Measurements from ENCODE around the gene GPX4. TPM values are rescaled to one million over a fixed set of nuclear protein-coding genes. Genes with fewer than 3 reads are reported as not detected.

The GPX4 gene
- total RNA-seq, 1 experiment from 2014 or later: 232 TPM

DNA sequence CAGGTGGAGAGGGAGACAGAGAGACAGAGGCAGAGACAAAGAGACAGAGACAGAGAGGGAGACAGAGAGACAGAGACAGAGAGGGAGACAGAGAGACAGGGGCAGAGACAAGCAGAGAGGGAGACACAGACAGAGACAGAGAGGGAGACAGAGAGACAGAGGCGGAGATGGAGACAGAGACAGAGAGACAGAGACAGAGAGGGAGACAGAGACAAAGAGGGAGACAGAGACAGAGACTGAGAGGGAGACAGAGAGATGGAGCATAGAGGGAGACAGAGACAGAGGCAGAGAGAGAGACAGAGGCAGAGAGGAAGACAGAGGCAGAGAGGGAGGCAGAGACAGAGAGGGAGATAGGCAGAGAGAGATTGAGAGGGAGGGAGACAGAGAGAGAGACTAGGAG is 40.9 kb downstream of the GPX4 start:
- Histone ChIP-seq H3K36me3 (peaks cover 24% of the 10 kb centered on the region), H3K27ac (no peak overlapping the region)

GRCh38 chr19:1145635-1146411 is 42.0 kb downstream of the GPX4 start:
- Histone ChIP-seq H3K27ac (no peak overlapping the region), H3K27me3 (no peaks in the 10 kb centered on the region), H3K9me3 (replicated peaks) (no peaks in the 10 kb centered on the region), H3K4me1 (no peaks in the 10 kb centered on the region), H3K36me3 (peaks cover 24% of the 10 kb centered on the region), H3K4me3 (no peak overlapping the region)
- no peak for DNase-seq

More for the DNA sequence above, 40.9 kb downstream of the GPX4 start:
- DNase-seq: no peak
- Histone ChIP-seq H3K27me3 (no peaks in the 10 kb centered on the region), H3K9me3 (replicated peaks) (no peaks in the 10 kb centered on the region), H3K4me1 (no peaks in the 10 kb centered on the region), H3K4me3 (no peak overlapping the region)

GRCh38 chr19:1146412-1146699 is 42.6 kb downstream of the GPX4 start:
- no peaks in the 10 kb centered on the region for H3K4me1 ChIP-seq
- DNase-seq: no peak
- H3K4me3 ChIP-seq: no peak overlapping the region
- no peaks in the 10 kb centered on the region for H3K27me3 ChIP-seq
- H3K27ac ChIP-seq: no peak overlapping the region
- peaks cover 26% of the 10 kb centered on the region for H3K36me3 ChIP-seq
- no peaks in the 10 kb centered on the region for H3K9me3 ChIP-seq (replicated peaks)

DNA sequence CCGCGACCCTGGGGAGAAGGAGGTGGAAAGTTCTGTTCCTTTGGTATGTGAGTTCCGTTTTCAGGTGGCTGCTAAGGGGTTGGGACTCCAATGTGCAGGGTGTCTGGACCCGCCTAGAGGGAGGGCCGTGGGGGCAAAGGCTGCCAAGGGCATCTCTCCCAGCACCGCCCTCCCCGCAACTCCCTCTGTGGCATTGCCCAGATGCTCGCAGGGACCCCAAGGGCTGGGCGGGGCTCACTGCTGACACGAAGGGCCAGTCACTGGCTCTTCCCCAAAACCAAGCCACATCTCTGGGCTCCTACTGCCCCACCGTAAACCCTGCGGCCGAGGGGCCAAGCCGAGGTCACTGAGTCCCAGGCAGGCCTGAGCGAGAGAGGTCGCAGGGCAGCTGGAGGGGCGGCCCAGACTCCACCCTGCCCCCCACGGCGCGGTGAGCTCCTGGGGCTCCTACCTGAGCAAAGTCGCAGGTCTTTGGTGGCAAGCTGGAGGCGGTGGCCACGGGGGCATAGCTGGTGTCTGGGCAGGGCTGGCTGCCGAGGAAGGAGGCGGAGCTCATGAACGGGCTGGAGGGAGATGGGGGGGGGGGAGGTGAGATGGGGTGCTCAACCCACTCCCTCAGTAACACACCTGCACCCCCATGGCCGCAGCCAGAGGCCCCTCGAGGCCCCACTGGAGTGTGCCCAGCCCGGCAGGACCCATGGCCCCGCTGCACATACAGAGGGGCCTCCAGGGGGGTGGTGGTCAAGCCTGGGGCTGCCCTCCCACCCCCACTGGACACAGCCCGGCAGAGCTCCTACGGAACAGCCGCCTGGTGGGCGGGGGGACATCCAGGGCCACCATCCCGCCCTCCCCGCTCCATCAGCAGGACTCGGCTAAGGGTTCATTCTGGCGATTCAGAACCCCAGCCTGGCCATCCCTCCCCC is 43.3 kb downstream of the GPX4 start:
- no peak overlapping the region for H3K27ac ChIP-seq
- H3K9me3 ChIP-seq (replicated peaks): no peaks in the 10 kb centered on the region
- no peaks in the 10 kb centered on the region for H3K27me3 ChIP-seq
- peaks cover 33% of the 10 kb centered on the region for H3K36me3 ChIP-seq
- no peaks in the 10 kb centered on the region for H3K4me1 ChIP-seq
- no peak for DNase-seq
- no peak overlapping the region for H3K4me3 ChIP-seq

DNA sequence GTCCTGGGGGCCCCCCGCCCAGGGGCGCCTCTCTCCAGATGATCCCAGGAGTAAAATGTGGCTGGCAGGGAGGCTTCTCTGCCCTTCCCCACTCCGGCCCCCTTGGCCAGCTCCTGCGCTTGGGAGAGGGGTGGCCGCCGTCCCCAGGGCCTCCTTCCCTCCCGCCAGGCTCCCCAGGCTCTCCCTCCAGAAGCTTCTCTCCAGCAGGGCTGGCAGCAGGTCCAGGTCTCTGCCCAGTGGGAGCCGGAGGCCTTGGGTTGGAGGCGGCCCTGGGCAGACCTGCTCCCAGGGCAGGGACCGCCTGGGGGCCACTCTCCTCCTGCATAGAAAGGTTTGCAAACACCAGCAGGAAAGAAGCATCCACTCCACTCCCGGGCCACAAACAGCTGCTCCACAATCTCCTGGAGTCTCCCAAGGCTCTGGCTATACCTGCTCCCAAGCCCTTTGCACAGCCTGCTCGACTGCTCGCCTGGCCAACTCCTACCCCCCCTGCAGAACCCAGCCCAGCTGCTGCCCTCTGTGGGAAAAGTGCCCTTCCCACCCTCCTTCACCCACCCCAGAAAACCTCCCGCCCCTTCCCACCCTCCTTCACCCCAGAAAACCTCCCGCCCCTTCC is 44.2 kb downstream of the GPX4 start:
- H3K4me1 ChIP-seq: no peaks in the 10 kb centered on the region
- H3K4me3 ChIP-seq: no peak overlapping the region
- DNase-seq: no peak
- no peak overlapping the region for H3K27ac ChIP-seq
- H3K36me3 ChIP-seq: peaks cover 37% of the 10 kb centered on the region
- no peaks in the 10 kb centered on the region for H3K9me3 ChIP-seq (replicated peaks)
- H3K27me3 ChIP-seq: no peaks in the 10 kb centered on the region

GRCh38 chr19:1149259-1150045 is 45.7 kb downstream of the GPX4 start:
- Histone ChIP-seq H3K9me3 (replicated peaks) (no peaks in the 10 kb centered on the region), H3K4me1 (no peaks in the 10 kb centered on the region), H3K4me3 (no peak overlapping the region), H3K36me3 (peaks cover 29% of the 10 kb centered on the region), H3K27me3 (no peaks in the 10 kb centered on the region), H3K27ac (no peak overlapping the region)
- no peak for DNase-seq

GRCh38 chr19:1150333-1151036 is 46.7 kb downstream of the GPX4 start:
- no peaks in the 10 kb centered on the region for H3K4me1 ChIP-seq
- no peaks in the 10 kb centered on the region for H3K9me3 ChIP-seq (replicated peaks)
- DNase-seq: no peak
- peaks cover 25% of the 10 kb centered on the region for H3K36me3 ChIP-seq
- H3K4me3 ChIP-seq: no peak overlapping the region
- H3K27me3 ChIP-seq: no peaks in the 10 kb centered on the region
- H3K27ac ChIP-seq: no peak overlapping the region

- Histone ChIP-seq H3K4me3 (no peak overlapping the region), H3K4me1 (no peaks in the 10 kb centered on the region), H3K27me3 (no peaks in the 10 kb centered on the region), H3K36me3 (peaks cover 22% of the 10 kb centered on the region), H3K9me3 (replicated peaks) (no peaks in the 10 kb centered on the region), H3K27ac (no peak overlapping the region)
- no peak for DNase-seq
Measured at GRCh38 chr19:1151037-1151724, 47.4 kb downstream of the GPX4 start.

GRCh38 chr19:1151917-1152587 is 48.3 kb downstream of the GPX4 start:
- no peak for DNase-seq
- no peaks in the 10 kb centered on the region for H3K27me3 ChIP-seq
- no peak overlapping the region for H3K4me3 ChIP-seq
- no peaks in the 10 kb centered on the region for H3K9me3 ChIP-seq (replicated peaks)
- peaks cover 22% of the 10 kb centered on the region for H3K36me3 ChIP-seq
- H3K4me1 ChIP-seq: no peaks in the 10 kb centered on the region
- H3K27ac ChIP-seq: no peak overlapping the region

DNA sequence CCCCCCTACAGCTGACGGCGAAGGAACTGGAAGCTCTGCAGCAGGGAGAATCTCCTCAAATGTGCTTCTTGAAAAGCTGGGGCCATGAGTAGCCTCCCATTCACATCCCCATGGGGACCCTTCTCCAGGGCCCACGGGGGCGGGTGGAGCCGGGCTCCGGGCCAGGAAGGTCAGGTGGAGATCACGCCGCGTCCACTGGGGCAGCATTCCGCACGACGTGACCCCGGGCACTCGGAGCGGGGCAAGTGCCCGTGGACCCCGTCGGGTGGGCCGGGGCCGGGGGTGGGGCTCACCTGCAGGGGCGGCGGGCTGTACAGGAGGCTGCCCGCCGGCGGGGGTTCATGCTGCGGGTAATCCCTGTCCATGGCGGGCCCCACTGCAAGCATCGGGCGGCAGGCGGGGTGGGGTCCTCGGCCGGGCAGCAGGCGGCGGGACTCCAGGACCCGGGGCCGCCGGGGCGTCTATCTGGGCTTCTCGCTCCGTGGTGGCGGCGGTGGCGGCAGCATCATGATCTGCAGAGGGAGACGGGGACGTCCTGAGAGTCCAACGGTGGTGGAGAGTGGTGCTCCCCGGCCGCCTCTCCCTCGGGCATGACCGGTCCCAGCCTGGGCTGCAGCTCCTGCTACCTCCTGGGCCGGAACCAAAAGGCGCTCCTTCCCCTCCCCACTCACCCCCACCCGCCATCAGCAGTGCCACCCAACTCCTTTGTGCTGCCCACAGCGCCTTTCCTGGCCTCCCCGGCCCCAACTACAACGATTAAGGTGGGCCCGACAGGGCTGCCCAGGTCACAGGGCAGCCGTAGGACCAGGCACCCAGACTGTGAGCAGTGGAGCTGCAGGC is 50.3 kb downstream of the GPX4 start:
- H3K4me1 ChIP-seq: no peaks in the 10 kb centered on the region
- no peak overlapping the region for H3K27ac ChIP-seq

DNA sequence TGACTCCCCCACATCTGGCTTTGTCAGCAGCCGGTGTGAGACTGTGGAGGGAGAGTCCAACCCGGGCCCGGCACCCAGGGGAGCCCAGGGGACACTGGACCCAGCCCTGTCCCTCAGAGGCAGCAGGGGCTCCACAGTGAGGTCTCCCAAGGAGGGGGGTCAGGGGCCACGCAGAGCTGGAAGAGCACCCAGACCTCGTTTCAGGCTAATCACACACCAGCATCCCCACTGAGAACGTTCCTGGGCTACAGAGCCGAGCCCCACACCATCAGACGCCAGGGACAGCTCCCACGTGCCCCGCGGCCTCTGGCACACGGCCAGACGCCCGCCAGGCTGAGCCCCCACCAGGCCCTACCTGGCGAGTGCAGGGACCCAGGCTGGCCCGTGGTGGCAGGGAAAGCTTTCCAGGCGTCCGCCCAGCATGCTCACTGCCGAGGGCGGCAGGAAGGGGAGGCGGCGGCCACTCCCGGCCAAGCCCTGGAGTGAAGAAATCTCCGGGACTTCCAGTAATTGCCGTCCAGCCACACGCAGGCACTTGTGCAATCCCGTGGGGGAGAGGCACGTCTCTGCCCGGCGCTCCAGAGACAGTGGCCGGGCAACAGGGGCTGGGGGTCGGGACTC is 51.0 kb downstream of the GPX4 start:
- H3K27ac ChIP-seq: no peak overlapping the region
- no peaks in the 10 kb centered on the region for H3K27me3 ChIP-seq
- DNase-seq: no peak
- H3K4me1 ChIP-seq: no peaks in the 10 kb centered on the region
- H3K4me3 ChIP-seq: no peak overlapping the region
- H3K36me3 ChIP-seq: peaks cover 28% of the 10 kb centered on the region
- no peaks in the 10 kb centered on the region for H3K9me3 ChIP-seq (replicated peaks)

More for the DNA sequence above, 50.3 kb downstream of the GPX4 start:
- Histone ChIP-seq H3K36me3 (peaks cover 28% of the 10 kb centered on the region), H3K9me3 (replicated peaks) (no peaks in the 10 kb centered on the region), H3K4me3 (no peak overlapping the region), H3K27me3 (no peaks in the 10 kb centered on the region)
- no peak for DNase-seq
